ENCODE data around the gene C20orf144. TPM values are rescaled to one million over a fixed set of nuclear protein-coding genes. Genes with fewer than 3 reads are reported as not detected.

C20orf144 gene
- total and polyA plus RNA-seq, 2 experiments from 2014 or later = 0.26 to 0.66 TPM

- TF ChIP-seq NANOG (IDR thresholded peaks at IDR 0.05; ENCODE audit: borderline replicate concordance) = no peak
- no peak for TF ChIP-seq REST (IDR thresholded peaks at IDR 0.05; ENCODE audit: unreplicated experiment)
These were observed 3.6 kb upstream of the C20orf144 start (continued) for GRCh38 chr20:33658510-33658909.

DNA sequence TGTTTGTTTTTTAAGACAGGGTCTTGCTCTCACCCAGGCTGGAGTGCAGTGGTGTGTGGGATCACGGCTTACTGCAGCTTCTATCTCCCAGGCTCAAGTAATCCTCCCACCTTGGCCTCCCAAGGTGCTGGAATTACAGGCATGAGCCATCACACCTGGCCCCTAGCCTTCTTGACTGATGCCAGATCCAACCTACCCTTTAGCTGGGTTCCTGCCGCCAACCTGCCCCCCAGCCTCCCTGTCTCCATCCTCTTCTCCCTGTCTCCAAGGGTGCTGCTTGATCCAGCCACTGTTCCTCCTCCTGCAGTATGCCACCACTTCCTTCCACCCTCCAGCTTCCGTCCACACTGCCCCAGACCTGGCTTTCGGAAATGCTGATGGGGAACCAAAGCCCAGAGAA, 3.2 kb upstream of the C20orf144 start:
- Histone ChIP-seq H2AFZ (no peak overlapping the region), H3K27ac (ENCODE audit: low read depth) (no peak overlapping the region), H3K4me1 (ENCODE audit: insufficient read depth) (no peaks in the 10 kb centered on the region; the same call in 1 of the 2 replicates), H3F3A (replicated peaks; ENCODE audit: low read depth) (no peaks in the 10 kb centered on the region), H3K4me2 (no peak overlapping the region), H3K27me3 (ENCODE audit: insufficient read depth) (0 out of 2 replicates have a peak, but pooled peaks cover 6% of the 10 kb centered on the region), H3K36me3 (ENCODE audit: insufficient read depth) (no peaks in the 10 kb centered on the region), H3K79me2 (replicated peaks; ENCODE audit: insufficient read depth) (no peaks in the 10 kb centered on the region), H4K20me1 (replicated peaks; ENCODE audit: insufficient read depth) (no peaks in the 10 kb centered on the region; the same call in 1 of the 2 replicates), H3K4me3 (no peak overlapping the region), H3K9me2 (ENCODE audit: insufficient read depth) (no peaks in the 10 kb centered on the region)
- Mint-ChIP-seq H3K27ac (no peak overlapping the region), H3K4me3 (no peak overlapping the region), H3K36me3 (ENCODE audit: low read depth) (no peaks in the 10 kb centered on the region; the same call in 2 of the 3 replicates), H3K9me3 (no peaks in the 10 kb centered on the region; the same call in 2 of the 3 replicates), H3K4me1 (peaks cover 11% of the 10 kb centered on the region), H3K27me3 (ENCODE audit: insufficient read depth, low read depth, poor library complexity) (peaks cover 18% of the 10 kb centered on the region)
- DNase-seq (ENCODE audit: low spot score) = no peak
- no peak for ATAC-seq
- TF ChIP-seq, protein P1, sequence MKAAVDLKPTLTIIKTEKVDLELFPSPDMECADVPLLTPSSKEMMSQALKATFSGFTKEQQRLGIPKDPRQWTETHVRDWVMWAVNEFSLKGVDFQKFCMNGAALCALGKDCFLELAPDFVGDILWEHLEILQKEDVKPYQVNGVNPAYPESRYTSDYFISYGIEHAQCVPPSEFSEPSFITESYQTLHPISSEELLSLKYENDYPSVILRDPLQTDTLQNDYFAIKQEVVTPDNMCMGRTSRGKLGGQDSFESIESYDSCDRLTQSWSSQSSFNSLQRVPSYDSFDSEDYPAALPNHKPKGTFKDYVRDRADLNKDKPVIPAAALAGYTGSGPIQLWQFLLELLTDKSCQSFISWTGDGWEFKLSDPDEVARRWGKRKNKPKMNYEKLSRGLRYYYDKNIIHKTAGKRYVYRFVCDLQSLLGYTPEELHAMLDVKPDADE (IDR thresholded peaks at IDR 0.05) = no peak
- TF ChIP-seq CREB1 (CRISPR knock-in tag; IDR thresholded peaks at IDR 0.05; ENCODE audit: low read depth) (no peak), ZNF462 (CRISPR knock-in tag; IDR thresholded peaks at IDR 0.05) (no peak), EZH2phosphoT487 (IDR thresholded peaks at IDR 0.05; ENCODE audit: unreplicated experiment) (no peak), POLR2AphosphoS5 (IDR thresholded peaks at IDR 0.05; ENCODE audit: low read depth) (no peak), JUNB (IDR thresholded peaks at IDR 0.05; ENCODE audit: unreplicated experiment) (no peak), NANOG (IDR thresholded peaks at IDR 0.05; ENCODE audit: borderline replicate concordance) (no peak), STAT1 (IDR thresholded peaks at IDR 0.05; ENCODE audit: unreplicated experiment) (no peak), ZNF331 (CRISPR knock-in tag; IDR thresholded peaks at IDR 0.05; ENCODE audit: low read depth) (no peak), ZNF114 (CRISPR knock-in tag; IDR thresholded peaks at IDR 0.05) (no peak), EZH2 (IDR thresholded peaks at IDR 0.05; ENCODE audit: low read depth, unreplicated experiment) (no peak)
- TF ChIP-seq, protein P2, sequence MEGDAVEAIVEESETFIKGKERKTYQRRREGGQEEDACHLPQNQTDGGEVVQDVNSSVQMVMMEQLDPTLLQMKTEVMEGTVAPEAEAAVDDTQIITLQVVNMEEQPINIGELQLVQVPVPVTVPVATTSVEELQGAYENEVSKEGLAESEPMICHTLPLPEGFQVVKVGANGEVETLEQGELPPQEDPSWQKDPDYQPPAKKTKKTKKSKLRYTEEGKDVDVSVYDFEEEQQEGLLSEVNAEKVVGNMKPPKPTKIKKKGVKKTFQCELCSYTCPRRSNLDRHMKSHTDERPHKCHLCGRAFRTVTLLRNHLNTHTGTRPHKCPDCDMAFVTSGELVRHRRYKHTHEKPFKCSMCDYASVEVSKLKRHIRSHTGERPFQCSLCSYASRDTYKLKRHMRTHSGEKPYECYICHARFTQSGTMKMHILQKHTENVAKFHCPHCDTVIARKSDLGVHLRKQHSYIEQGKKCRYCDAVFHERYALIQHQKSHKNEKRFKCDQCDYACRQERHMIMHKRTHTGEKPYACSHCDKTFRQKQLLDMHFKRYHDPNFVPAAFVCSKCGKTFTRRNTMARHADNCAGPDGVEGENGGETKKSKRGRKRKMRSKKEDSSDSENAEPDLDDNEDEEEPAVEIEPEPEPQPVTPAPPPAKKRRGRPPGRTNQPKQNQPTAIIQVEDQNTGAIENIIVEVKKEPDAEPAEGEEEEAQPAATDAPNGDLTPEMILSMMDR (conservative IDR thresholded peaks at IDR 0.05; ENCODE audit: low read depth in 2 of 2) = no peak
